GM21528 (cell line): Measurements from ENCODE around the gene NLGN4X.

Experiments used
- ATAC-seq: cut with Tn5 transposase; IDR thresholded peaks from one replicate; pipeline ENCODE4 v1.9.1; 2021; ENCODE audit warnings: mild to moderate bottlenecking, moderate library complexity; ENCODE audit not compliant: unreplicated experiment, low FRiP score

The NLGN4X gene

DNA sequence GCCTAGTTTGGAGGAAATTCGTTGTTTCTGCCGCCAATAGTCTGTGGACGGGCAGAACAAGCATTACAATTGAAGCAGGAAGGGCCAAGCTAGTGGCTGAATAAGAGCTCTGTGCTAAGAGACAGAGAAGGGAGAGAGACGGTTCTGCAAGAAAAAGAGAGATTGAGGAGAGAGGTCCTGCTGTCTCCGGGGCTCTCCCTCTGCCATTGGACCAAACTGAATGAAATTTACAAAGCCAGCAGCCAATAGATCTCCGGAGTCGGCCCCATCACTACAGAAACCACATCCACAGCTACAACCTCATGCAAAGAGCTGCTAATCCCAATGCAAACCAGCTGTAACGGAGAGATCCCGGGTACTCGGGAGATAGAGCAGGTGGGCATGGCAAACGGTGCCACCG lies at the start of gene NLGN4X:
TSS of gene NLGN4X (minus strand) at position 148 of the 400 bp plus-strand sequence. CDS start 77,401 bp downstream, outside the sequence.
- ATAC-seq: no peak

DNA sequence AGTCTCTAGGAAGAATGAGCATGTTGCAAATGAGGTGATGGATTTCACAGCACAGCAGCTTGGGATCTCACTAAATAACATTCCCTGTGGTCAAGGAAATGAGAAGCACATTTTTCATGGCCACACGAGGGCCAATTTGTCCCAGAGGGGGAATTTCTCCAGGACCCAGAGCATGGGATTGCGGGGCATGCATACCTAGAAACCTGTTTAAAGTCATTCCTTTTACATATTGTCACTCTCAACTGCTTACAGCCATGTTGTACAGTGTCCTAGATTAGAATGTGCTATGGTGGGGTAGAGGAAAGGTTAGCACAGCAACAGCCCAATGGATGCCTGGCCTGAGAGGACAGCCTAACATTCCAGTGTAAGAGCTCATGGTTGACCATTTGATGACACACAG lies 37.4 kb upstream of the NLGN4X start:
- ATAC-seq: no peak

DNA sequence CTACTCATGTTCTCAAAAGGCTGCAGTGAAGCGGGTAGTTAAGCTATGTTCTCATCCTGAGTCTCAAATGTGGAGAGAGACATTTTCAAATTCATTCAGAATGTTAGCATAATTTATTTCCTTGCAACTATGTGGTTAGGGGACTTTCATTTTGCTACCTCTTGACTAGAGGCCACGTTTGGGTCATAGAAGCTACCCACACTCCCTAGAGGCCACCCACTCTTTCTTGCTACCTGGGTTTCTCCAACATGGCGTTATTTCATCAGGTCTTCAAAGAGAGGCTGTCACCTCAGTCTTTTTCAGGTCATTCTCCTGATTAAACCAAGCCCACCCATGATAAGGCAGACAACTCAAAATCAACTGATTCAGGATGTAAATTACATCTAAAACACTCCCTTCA lies 34.3 kb upstream of the NLGN4X start:
- ATAC-seq: no peak

DNA sequence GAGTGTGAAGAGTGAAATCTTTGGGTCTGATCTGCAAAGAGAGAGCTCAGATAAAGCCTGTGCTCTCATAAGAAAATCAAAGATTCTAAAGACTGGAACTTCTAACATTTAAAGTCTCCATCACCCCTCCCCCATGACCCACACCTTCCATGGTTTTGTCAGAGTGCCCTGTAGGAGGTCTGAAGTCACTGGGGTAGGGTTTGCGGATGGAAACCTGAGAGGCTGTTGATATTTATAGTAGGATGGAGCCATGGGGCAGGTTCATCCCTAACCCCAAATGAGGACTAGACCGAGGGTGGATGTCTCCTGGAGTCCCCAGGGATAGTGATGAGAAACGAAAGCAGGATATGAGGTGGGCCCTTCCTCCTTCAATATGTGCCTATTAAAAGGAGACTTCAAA lies 28.4 kb upstream of the NLGN4X start:
- ATAC-seq: no peak

DNA sequence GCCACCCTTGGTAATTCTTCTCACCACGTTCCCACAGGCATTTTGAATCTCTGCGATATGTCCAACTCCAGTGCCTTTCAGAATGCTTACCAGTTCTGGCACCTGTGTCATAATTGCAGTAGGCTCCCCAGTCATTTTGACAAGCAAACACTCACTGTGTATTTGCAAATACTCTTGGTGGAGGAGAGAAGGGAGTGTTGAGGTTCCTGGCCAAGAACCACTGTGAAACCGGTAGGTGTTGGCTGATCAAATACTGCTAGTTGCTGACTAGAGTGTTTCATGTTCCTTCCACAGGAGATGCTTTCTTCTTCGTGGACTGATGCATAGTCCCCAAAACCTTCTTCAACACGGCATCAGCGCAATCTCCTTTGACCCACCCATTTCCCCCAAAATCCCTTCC lies 16.0 kb upstream of the NLGN4X start:
- ATAC-seq: no peak

DNA sequence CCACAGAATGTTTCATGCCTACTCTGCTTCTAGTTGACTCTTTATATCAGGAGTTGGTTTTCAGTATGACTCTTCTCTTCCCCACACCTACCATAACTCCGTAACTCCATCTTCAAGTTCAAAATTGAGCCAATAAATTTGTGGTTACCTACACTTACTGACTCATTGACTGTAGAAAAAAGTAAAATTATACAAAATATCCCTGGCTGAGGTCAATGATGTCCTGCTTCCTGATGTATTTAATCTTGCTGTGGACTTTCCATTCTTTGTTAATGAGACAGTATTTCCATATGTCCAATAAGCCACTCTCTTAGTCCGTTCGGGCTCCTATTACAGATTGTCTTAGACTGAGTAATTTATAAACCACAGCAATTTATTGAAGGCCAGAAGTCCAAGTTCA lies 9.9 kb upstream of the NLGN4X start:
- no peak for ATAC-seq

DNA sequence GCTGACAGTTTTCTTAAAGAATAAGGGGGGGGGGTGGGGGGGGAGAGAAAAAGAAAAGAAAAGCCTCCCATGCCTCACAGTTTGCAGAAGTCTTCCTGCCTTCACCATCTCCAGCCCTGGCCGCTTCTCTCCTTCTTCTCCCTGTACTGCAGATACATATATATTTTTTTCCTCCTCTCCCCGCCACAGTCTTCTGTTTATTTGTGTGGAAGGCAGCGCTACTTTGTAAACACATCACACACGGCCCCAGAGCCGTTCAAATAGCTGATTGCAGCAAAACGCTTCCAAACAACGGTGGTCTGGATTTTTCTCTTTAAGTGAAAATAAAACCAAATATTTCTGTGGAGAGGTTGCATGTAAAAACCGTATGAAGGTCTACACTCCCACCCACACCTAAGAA lies 732 bp downstream of the NLGN4X start:
- ATAC-seq: no peak

DNA sequence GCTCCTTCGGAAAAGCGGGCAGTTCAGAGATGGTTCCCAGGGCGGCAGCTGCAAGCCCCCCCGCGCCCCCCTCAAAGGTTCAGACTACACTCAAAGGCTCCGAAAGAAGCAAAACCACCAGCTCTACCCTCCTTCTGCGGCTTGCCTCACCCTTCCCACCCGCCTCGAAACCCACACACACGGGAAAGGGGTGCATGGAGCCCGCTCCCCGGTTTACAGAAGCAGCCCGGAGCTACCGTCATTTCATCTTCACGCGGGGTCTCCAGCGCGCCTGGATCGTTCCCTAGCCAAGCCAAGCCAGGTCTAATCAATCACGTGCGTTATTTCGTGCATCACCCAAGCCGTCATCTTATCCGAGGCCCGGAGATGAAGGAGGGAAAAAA lies 1.2 kb downstream of the NLGN4X start:
- ATAC-seq: no peak

DNA sequence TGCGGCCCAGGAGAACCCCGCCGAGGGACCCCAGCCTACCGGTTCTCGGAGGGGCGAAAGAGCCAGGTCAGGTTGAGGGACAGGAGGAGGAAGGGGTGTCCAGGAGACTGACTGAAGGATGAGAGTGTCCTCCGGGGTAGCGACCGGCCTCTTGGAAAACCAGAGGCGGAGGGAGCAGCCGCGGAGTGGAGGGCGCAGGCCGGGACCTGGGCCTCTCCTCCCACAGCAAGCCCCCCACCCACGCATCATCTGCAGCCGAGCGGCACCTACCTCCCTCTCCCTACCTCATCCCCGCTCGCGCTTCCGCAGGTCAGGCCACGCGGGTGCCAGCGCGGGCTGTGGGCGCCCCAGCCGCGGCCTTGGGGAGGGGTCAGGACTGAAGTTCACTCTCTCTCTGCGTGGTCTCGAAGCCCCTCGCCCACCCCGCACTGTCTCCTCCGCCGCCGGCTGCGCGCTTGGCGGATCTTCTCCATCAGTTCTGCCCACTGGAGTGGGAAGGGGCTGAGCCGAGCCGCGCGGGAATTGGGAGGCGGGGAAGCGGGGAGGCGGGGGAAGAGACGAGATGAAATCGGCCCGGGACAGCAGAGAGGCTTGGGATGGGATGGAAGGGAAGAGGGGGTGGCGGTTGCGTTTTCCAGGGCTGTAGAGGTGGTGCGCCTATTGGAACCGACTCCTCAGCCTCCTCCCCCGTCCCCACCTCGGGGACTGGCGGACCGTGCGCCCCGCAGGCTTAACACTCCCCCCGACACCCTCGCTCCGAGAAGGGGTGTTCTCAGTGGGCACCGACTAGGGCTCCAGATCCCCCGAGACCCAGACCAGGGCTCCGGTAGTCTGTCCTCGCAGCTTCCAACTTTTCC lies 1.8 kb downstream of the NLGN4X start:
- ATAC-seq: no peak

DNA sequence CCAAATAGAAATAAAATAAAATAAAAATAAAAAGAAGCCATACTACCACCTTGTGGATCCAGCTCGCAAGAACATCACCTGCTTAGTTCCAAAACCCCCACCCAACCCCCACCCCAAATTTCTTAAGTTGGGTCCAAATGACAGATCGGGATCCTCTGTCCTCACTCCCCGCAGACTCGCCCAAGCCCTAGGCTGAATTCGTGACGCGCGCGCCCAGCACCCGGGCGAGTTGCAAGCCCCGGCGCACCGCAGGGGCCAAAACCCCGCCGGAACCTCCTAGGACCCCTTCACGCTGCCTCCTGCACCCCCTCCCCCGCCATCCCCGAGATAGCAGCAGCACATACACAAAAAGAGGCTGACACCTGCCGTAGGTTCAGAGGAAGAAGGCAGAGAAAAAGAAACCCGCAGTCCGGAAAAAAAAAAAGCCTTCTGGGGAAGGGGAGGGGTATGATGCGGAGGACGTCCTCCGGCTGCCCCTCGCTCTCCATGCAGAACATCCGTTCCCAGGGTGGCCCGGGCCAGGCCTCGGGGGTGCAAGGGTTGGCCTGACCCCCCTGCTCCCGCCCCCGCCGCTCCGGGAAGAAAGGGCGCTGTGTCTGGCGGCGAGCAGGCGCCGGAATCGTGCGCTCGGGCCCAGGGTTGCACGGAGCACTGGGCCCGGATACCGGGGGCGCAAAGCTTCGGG lies 2.6 kb downstream of the NLGN4X start:
- ATAC-seq: no peak

DNA sequence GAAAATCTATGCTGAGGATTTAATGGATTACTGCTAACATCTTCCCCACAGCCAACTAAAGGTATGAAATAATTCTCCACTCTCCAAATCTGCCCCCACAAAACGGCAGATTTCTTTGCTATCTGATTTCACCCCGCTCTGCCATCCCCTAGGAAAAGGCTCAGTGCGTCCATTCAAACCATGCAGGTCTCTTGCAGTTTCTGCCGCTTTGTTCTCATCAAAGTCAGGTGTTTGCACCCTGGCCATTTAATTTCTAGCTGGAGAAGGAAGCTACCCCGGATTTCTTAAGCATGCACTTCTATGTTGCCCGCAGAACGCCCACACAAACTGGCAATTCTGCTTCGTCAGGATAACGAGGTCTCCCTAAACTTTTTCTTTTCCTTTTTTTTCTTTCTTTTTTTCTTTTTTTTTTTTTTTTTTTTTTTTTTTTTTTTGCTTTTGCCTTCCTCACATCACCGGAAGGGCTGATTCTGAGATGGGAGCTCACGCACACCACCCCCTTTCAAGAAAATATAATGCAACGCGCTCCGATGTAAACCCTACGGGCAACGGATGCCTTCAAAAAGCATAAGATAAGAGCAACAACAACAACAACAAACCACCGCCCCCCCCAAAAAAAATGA lies 3.3 kb downstream of the NLGN4X start:
- ATAC-seq: no peak

DNA sequence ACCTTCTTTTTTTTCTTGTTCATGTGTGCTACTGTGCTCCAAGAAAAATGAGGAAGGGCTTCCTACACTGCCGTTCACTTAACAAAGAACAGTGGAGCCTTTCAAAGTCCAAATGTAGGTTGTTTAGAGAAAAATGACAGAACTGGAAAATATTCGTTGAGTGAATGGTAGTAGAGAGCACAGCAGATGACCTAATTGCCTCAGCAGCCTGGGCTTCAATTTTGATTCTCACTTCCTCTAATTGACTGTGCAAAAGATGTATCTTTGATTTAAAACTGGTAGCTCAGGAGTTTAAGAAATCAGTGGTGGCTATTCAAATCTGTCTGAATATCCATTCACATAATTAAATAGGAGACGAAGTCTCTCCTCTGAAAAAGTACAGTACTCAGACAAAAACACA lies 5.2 kb downstream of the NLGN4X start:
- ATAC-seq: no peak

DNA sequence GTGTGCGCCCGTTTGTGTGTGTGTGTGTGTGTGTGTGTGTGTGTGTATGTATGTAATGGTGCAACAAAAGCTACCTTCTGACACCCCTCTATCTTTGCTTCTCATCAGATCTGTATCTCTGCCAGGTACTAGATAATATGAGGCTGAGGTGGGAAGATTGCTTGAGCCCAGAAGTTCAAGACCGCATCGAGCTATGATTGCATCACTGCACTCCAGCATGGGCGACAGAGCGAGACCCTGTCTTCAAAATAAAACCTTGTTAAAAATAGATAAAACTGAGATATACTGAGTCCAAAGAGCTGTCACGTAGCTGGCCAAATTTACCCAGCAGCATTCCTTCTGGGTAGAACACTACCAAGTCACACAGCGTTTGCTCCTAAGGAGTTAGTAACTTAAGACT lies 18.4 kb downstream of the NLGN4X start:
- no peak for ATAC-seq

DNA sequence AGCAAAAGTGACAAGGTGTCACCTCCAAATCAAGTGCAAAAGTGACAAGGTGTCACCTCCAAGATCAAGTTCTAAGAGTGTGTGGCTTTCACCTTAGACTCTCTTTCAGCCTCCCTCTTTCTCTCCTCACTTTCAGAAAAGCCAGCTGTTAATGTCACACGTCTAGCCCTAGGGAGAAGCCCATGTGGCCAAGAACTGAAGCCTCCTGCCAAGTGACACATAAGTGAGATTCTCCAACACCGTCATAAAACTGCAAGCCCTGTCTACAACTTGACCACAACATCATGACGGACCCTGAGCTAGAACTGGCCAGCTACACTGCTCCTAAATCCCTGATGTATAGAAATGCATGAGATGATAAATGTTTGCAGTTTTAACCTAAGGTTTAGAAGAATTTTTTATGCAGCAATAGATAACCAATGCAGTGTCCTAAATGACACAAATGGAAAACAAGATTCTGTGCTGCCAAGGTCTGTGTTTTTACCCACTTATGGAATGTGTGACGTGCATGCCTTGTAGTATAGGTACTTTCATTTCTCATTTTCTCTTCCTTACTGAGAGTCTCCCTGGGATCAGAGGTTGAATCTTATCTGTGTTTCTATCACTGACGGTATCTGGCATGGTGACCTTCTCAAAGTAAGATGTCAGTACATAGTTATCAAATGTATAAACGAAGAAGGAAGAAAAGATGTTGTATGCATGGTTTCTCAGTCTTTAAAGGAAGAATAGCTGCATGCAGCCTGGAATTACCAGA lies 25.0 kb downstream of the NLGN4X start:
- no peak for ATAC-seq

DNA sequence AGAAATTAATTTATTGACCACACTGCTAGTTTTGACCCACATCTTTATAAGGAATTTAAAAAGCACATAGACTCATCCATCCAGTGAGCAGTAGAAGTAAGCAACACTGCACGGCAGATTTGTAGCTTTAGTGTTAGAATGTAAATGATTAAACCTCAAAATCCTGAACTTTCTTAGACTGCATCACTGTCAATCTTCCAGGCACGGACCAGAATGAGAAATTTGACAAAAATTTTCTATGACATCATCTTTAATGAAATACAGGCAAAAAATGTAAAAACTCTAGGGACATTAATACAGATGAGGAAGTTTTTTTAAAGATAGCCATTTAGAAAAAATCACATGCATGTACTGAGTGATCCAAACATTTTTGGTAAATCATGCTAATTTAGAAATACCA lies 29.2 kb downstream of the NLGN4X start:
- no peak for ATAC-seq

DNA sequence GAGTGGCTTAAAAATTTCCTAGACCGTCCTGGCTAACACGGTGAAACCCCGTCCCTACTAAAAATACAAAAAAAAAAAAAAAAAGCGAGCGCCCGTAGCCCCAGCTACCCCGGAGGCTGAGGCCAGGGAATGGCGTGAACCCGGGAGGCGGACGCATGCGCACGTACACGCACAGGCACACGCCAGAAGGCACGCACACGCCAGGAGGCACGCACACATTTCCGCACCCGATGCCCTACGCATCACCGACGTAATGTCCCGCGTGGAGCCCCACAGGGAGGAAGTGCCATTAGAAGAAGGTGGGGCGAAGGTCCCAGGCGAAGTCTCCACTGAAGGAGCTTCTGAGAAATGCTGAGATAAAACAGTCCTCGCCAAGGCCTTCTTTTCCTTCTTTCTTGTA lies 41.4 kb downstream of the NLGN4X start:
- no peak for ATAC-seq

DNA sequence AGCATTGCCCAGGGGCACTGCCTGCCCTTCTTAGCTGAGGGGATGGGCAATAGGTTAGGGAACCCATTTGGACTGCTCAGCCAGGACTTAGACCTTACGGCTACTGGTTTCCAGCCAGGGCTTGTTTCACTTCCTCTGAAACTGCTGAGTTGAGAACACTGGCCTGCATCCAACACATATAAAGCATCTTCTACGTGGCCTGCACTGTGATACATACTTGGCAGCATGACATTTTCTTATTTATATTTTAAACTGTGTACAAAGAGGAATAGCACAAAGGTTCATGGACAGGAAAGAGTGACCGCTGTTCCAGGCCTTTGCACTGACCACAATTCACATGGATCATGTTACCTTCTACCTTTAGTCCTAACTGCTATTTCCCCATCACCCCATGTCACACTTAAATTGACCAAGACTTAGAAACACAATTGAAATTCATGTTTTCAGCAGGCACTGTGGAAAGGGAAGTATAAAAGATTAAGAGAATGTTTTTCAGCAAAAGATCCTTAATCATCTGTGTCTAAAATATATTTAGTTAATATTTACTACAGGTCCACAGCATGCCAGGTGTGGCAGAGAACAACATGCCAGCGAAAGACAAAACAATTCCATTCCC lies 43.7 kb downstream of the NLGN4X start:
- ATAC-seq: peak; percentile 94

DNA sequence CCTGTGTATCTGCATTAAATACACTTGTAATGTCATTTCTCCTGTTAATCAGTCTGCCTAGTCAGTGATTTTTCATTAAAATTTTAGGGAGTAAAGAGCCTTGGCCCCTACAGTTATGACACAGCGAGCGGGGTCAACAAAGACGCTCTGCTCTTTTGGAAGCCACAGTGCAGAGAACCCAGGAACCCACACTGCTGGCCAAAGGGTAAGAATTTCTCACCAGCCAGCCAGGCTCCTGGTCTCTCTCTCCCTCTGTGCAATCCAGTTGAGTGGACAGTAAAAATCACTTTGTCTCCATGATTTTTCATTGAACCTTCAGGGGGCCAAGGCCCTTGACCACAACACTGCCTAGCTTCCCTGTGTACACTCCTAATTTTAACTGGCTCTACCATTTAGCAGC lies 52.8 kb downstream of the NLGN4X start:
- no peak for ATAC-seq

DNA sequence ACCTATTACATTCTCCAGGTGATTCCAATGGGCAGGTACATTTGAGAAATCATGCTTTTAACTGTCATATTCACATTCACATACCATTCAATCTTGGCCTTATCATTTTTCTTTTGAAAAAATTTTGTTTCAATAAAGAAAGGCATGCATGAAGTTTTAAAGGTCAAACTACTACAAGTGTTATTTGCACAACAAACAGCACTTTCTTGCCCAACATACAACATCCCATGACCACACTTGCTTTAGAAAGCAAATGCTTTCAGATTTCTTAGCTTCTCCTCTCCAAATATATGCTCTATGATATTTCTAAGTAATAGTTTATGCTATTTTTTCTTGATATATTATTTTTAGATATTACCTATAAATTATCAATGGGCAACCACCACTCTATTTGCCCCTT lies 58.2 kb downstream of the NLGN4X start:
- no peak for ATAC-seq

DNA sequence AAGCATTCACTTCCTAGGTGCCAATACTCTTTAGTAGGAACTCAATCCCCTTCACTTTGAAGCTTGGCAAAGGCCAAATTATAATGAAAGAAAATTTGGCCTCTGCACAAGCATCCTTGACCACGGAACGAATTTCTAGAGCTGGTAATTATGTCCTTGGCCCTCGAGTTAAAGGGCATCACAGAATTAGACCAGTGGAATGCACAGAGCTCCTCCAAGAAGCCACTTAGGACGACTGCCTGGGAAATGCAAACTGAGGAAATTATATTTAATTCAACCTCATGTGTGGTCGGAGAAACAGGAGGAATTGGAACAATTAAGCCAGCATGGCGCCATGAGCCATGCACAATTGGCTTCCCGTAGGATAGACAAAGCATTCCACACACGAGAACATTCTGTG lies 59.3 kb downstream of the NLGN4X start:
- ATAC-seq: no peak

DNA sequence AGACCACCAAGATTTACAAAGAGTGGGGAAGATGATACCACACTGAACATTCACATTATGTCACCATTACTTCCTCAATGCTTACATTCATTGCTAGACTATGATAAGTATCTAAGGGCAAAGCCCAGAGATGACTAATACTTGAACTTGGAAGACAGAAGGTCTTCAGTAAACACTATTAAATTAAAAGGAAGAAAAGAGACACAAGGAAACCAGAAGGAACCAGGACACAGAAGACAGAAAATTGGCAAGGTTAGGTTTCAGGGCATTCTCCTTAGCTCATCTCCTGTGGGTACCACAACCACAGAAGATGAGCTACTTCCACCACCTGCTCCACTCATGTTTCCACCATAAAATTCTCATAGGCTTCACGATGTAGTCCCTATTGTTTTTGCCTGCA lies 64.9 kb downstream of the NLGN4X start:
- no peak for ATAC-seq
